BJ (cell line): ENCODE measurements around the gene PEX16. TPM values are rescaled to one million over a fixed set of nuclear protein-coding genes. Genes with fewer than 3 reads are reported as not detected.

Source experiments
- CTCF ChIA-PET: fragments of 350-600 bp; formaldehyde crosslinking; extraction: SDS; loops from one replicate; lab custom pipeline; 2021; ENCODE audit warnings: antibody characterized with exemption, inconsistent platforms; lab: Yijun Ruan, JAX
- POLR2A ChIA-PET: fragments of 300-600 bp; sonication (Branson Sonifier 250); formaldehyde crosslinking; extraction: SDS; loops from one replicate; lab custom pipeline; 2021; ENCODE audit warnings: antibody characterized with exemption; lab: Charles Lee
- DNase-seq: peaks from one replicate; pipeline ENCODE4 v3.0.0-alpha.2; 2011; ENCODE audit warnings: low read depth
- H3K27me3 ChIP-seq: 2 replicates; pipeline ENCODE4 v1.6.0; 2011; ENCODE audit warnings: low read length; ENCODE audit not compliant: control insufficient read depth, insufficient read depth
- H3K36me3 ChIP-seq: 2 replicates; pipeline ENCODE4 v1.5.1; 2011; ENCODE audit warnings: low read length; ENCODE audit not compliant: control insufficient read depth, insufficient read depth
- H3K4me3 ChIP-seq: 2 replicates; pipeline ENCODE4 v1.5.1; 2011; ENCODE audit warnings: low read depth, mild to moderate bottlenecking, control low read depth, low read length
- CTCF ChIP-seq: IDR thresholded peaks from 2 replicates; pipeline ENCODE4 v1.5.1; 2011; ENCODE audit warnings: low read depth, mild to moderate bottlenecking, control low read depth, inconsistent platforms, low read length, moderate library complexity; ENCODE audit not compliant: insufficient read depth
- polyA plus RNA-seq: library from polyadenylated mRNA; depleted of rRNA; stranded (reverse); fragments of >200 nt; gene quantifications from 2 replicates; pipeline ENCODE4 v1.2.3, GENCODE V29; 2011

The PEX16 gene
- polyA plus RNA-seq, 1 experiment = 37.4 TPM

GRCh38 chr11:45885921-45886721 lies 31.6 kb downstream of the PEX16 start:
- TF ChIP-seq CTCF = no peak
- Histone ChIP-seq H3K4me3 (peak overlapping the region; percentile 37), H3K36me3 (peaks cover under 1% of the 10 kb centered on the region), H3K27me3 (peaks cover 3% of the 10 kb centered on the region; the same call in 1 of the 2 replicates)
- ChIA-PET CTCF (interaction anchor here (3.9 kb wide), 1 partner anchor 14 kb away, joined by 11 read pairs; no protein-coding TSS in a partner anchor), POLR2A (no interaction called here)
- no peak for DNase-seq

- no peak for TF ChIP-seq CTCF
- ChIA-PET POLR2A (no interaction called here), CTCF (interaction anchor here (5.2 kb wide), 1 partner anchor 12 kb away, joined by 30 read pairs; no protein-coding TSS in a partner anchor)
- Histone ChIP-seq H3K27me3 (peaks cover 3% of the 10 kb centered on the region; the same call in 1 of the 2 replicates), H3K36me3 (peaks cover 3% of the 10 kb centered on the region), H3K4me3 (peak within 1 kb of the TSS; percentile 37)
- DNase-seq = no peak
These were observed 32.3 kb downstream of the PEX16 start, which contains the start of gene MAPK8IP1 for GRCh38 chr11:45885274-45885920. Gene MAPK8IP1 (plus strand): TSS chr11:45885651. CDS start chr11:45885821, 170 bp downstream.

- Histone ChIP-seq H3K4me3 (no peak overlapping the region), H3K36me3 (peaks cover 3% of the 10 kb centered on the region), H3K27me3 (peaks cover 3% of the 10 kb centered on the region; the same call in 1 of the 2 replicates)
- no peak for TF ChIP-seq CTCF
- CTCF ChIA-PET = interaction anchor here (5.2 kb wide), 1 partner anchor 11 kb away, joined by 30 read pairs; no protein-coding TSS in a partner anchor
- DNase-seq = no peak
- POLR2A ChIA-PET = no interaction called here
These were observed 33.0 kb downstream of the PEX16 start for GRCh38 chr11:45884596-45885185.

GRCh38 chr11:45881708-45882368 lies 35.8 kb downstream of the PEX16 start:
- Histone ChIP-seq H3K27me3 (peaks cover 2% of the 10 kb centered on the region; the same call in 1 of the 2 replicates), H3K36me3 (peaks cover 7% of the 10 kb centered on the region), H3K4me3 (no peak overlapping the region)
- CTCF ChIA-PET = interaction anchor here (1.2 to 5.2 kb wide), 2 partner anchors 9 to 24 kb away, joined by 4 to 30 read pairs; no protein-coding TSS in a partner anchor
- DNase-seq = no peak
- POLR2A ChIA-PET = no interaction called here
- no peak for TF ChIP-seq CTCF
